A549 (cell line): ENCODE measurements around the gene SEC16B.

Source experiments
- BHLHE40 ChIP-seq: IDR thresholded peaks from 2 replicates; pipeline ENCODE4 v1.6.1; 2012; ENCODE audit warnings: low read depth, low read length, inconsistent platforms
- CEBPB ChIP-seq, 2 experiments: fragments of >200 bp in 1 of 2; sonication (Bioruptor Twin) in 1 of 2; formaldehyde crosslinking in 1 of 2; IDR thresholded peaks; 2 replicates each; pipeline ENCODE4 v1.6.1; 2012 to 2016
- CHD2 ChIP-seq: fragments of 150-350 bp; IDR thresholded peaks from 2 replicates; pipeline ENCODE4 v1.6.1; 2014; ENCODE audit warnings: low read length; ENCODE audit not compliant: partially characterized antibody
- ESRRA ChIP-seq: fragments of 150-350 bp; IDR thresholded peaks from 2 replicates; pipeline ENCODE4 v1.6.1; 2014; ENCODE audit warnings: mild to moderate bottlenecking, low read length, borderline replicate concordance
- MYC ChIP-seq: IDR thresholded peaks from 2 replicates; pipeline ENCODE4 v1.6.1; 2012; ENCODE audit warnings: mild to moderate bottlenecking, inconsistent platforms, low read length, improper control_type of control experiment, borderline replicate concordance
- POLR2A ChIP-seq: IDR thresholded peaks from 2 replicates; pipeline ENCODE4 v1.6.1; 2012; ENCODE audit warnings: mild to moderate bottlenecking, low read length
- TF ChIP-seq, protein P1 (sequence below): fragments of >200 bp; sonication (Bioruptor Twin); formaldehyde crosslinking; IDR thresholded peaks from 3 replicates; pipeline ENCODE4 v1.5.1; 2016

DNA sequence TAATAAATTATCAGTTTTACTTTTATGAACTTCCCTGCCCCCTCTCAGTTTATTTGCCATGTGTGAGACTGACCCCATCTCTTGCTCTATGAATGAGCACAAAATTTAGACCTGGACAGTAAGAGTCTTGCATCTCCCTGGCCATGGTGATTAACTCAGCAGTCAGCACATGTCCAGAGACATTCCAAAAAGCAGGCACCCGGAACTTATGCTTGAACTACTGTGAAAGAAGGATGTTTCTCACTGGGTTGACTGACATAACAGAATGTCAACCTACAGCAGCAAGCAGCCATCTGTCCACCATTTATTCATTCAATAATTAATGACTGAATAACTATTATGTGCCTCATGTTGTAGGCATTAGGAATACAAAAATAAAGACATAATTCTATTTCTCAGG lies 11.3 kb upstream of the SEC16B start:
- TF ChIP-seq POLR2A (no peak), ESRRA (no peak), MYC (no peak), CEBPB (IDR thresholded peaks at IDR 0.05) (no peak), BHLHE40 (no peak), CHD2 (no peak)
- TF ChIP-seq, protein P1, sequence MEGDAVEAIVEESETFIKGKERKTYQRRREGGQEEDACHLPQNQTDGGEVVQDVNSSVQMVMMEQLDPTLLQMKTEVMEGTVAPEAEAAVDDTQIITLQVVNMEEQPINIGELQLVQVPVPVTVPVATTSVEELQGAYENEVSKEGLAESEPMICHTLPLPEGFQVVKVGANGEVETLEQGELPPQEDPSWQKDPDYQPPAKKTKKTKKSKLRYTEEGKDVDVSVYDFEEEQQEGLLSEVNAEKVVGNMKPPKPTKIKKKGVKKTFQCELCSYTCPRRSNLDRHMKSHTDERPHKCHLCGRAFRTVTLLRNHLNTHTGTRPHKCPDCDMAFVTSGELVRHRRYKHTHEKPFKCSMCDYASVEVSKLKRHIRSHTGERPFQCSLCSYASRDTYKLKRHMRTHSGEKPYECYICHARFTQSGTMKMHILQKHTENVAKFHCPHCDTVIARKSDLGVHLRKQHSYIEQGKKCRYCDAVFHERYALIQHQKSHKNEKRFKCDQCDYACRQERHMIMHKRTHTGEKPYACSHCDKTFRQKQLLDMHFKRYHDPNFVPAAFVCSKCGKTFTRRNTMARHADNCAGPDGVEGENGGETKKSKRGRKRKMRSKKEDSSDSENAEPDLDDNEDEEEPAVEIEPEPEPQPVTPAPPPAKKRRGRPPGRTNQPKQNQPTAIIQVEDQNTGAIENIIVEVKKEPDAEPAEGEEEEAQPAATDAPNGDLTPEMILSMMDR = no peak
